Loucy (cell line): ENCODE results near the gene PIGB.
A peak's percentile ranks its signal among the peaks of the same experiment; 100 is the strongest.

Source experiments
- H2AFZ ChIP-seq: fragments of 200-600 bp; sonication (generic); 2 replicates; pipeline ENCODE4 v1.6.0; 2016; ENCODE audit warnings: antibody characterized with exemption, mild to moderate bottlenecking, low read length, moderate library complexity
- H3F3A ChIP-seq: fragments of 200-600 bp; 2 replicates; pipeline ENCODE4 v1.6.0; 2016; ENCODE audit warnings: antibody characterized with exemption, low read depth, mild to moderate bottlenecking
- H3K27me3 ChIP-seq: fragments of 200-600 bp; sonication (generic); 2 replicates; pipeline ENCODE4 v1.6.1; 2014; ENCODE audit warnings: low read length, mild to moderate bottlenecking; ENCODE audit not compliant: insufficient read depth, poor library complexity, severe bottlenecking
- H3K36me3 ChIP-seq: fragments of 200-600 bp; sonication (generic); 2 replicates; pipeline ENCODE4 v1.6.1; 2016; ENCODE audit warnings: low read length; ENCODE audit not compliant: insufficient read depth
- H3K4me1 ChIP-seq: fragments of 200-600 bp; sonication (generic); 2 replicates; pipeline ENCODE4 v1.5.1; 2014; ENCODE audit warnings: low read length, mild to moderate bottlenecking; ENCODE audit not compliant: insufficient read depth, poor library complexity, severe bottlenecking
- H3K4me2 ChIP-seq: fragments of 200-600 bp; sonication (generic); 2 replicates; pipeline ENCODE4 v1.6.0; 2014; ENCODE audit warnings: antibody characterized with exemption, low read length, low read depth, mild to moderate bottlenecking; ENCODE audit not compliant: poor library complexity, severe bottlenecking
- H3K4me3 ChIP-seq: fragments of 200-600 bp; sonication (generic); 2 replicates; pipeline ENCODE4 v1.5.1; 2014; ENCODE audit warnings: low read length, mild to moderate bottlenecking, mixed read lengths; ENCODE audit not compliant: poor library complexity, severe bottlenecking
- H3K79me2 ChIP-seq: fragments of 200-600 bp; sonication (generic); 2 replicates; pipeline ENCODE4 v1.6.1; 2014; ENCODE audit warnings: low read length; ENCODE audit not compliant: insufficient read depth
- H3K9ac ChIP-seq: fragments of 200-600 bp; sonication (generic); 2 replicates; pipeline ENCODE4 v1.6.0; 2014; ENCODE audit warnings: mild to moderate bottlenecking, low read depth, low read length, moderate library complexity; ENCODE audit not compliant: poor library complexity, severe bottlenecking
- H3K9me2 ChIP-seq: fragments of 200-600 bp; sonication (generic); replicated peaks from 2 replicates; pipeline ENCODE4 v1.6.1; 2016; ENCODE audit warnings: low read depth, low read length, mixed read lengths
- H3K9me3 ChIP-seq: fragments of 200-600 bp; sonication (generic); 2 replicates; pipeline ENCODE4 v1.6.1; 2014; ENCODE audit warnings: mild to moderate bottlenecking, antibody characterized with exemption, low read length, low read depth; ENCODE audit not compliant: insufficient read depth
- H4K20me1 ChIP-seq: fragments of 200-600 bp; sonication (generic); 2 replicates; pipeline ENCODE4 v1.6.0; 2014; ENCODE audit warnings: antibody characterized with exemption, low read length, mild to moderate bottlenecking; ENCODE audit not compliant: insufficient read depth, poor library complexity, severe bottlenecking
- CTCF ChIP-seq: fragments of 200-600 bp; sonication (generic); conservative IDR thresholded peaks from 2 replicates; pipeline ENCODE4 v1.5.1; 2014; ENCODE audit warnings: mild to moderate bottlenecking, antibody characterized with exemption, low read length
- EZH2phosphoT487 ChIP-seq: fragments of 200-600 bp; IDR thresholded peaks from 2 replicates; pipeline ENCODE4 v1.6.1; 2018; ENCODE audit warnings: antibody characterized with exemption, mild to moderate bottlenecking, moderate library complexity, borderline replicate concordance

Gene PIGB

GRCh38 chr15:55402707-55403106 lies 83.7 kb downstream of the PIGB start:
- H3K4me3 ChIP-seq = peak overlapping the region; percentile 62
- peaks cover 55% of the 10 kb centered on the region for H3K79me2 ChIP-seq
- no peaks in the 10 kb centered on the region for H3K36me3 ChIP-seq
- no peaks in the 10 kb centered on the region for H4K20me1 ChIP-seq
- H3K9ac ChIP-seq = peak overlapping the region; percentile 78
- H3F3A ChIP-seq = peaks cover 12% of the 10 kb centered on the region; the same call in 1 of the 2 replicates
- no peak for TF ChIP-seq CTCF
- no peak for TF ChIP-seq EZH2phosphoT487
- H3K9me3 ChIP-seq = no peaks in the 10 kb centered on the region
- H3K27me3 ChIP-seq = no peaks in the 10 kb centered on the region
- H2AFZ ChIP-seq = no peak overlapping the region
- no peaks in the 10 kb centered on the region for H3K9me2 ChIP-seq
- peaks cover 65% of the 10 kb centered on the region for H3K4me1 ChIP-seq
- peak overlapping the region; percentile 85 for H3K4me2 ChIP-seq

GRCh38 chr15:55403531-55403930 lies 84.5 kb downstream of the PIGB start:
- no peak overlapping the region for H2AFZ ChIP-seq
- no peaks in the 10 kb centered on the region for H3K9me3 ChIP-seq
- H3K36me3 ChIP-seq = no peaks in the 10 kb centered on the region
- peaks cover 67% of the 10 kb centered on the region for H3K4me1 ChIP-seq
- H3K79me2 ChIP-seq = peaks cover 56% of the 10 kb centered on the region
- peaks cover 12% of the 10 kb centered on the region; the same call in 1 of the 2 replicates for H3F3A ChIP-seq
- H3K9ac ChIP-seq = peak overlapping the region; percentile 78
- no peak for TF ChIP-seq CTCF
- TF ChIP-seq EZH2phosphoT487 = no peak
- H3K4me3 ChIP-seq = peak overlapping the region; percentile 62
- H3K4me2 ChIP-seq = peak overlapping the region; percentile 85
- H3K9me2 ChIP-seq = no peaks in the 10 kb centered on the region
- no peaks in the 10 kb centered on the region for H3K27me3 ChIP-seq
- no peaks in the 10 kb centered on the region for H4K20me1 ChIP-seq
